ENCODE results near the gene CD36. TPM values are rescaled to one million over a fixed set of nuclear protein-coding genes. Genes with fewer than 3 reads are reported as not detected.
A peak's percentile ranks its signal among the peaks of the same experiment; 100 is the strongest.

CD36 gene
- total RNA-seq, 1 experiment from 2014 or later = not detected

DNA sequence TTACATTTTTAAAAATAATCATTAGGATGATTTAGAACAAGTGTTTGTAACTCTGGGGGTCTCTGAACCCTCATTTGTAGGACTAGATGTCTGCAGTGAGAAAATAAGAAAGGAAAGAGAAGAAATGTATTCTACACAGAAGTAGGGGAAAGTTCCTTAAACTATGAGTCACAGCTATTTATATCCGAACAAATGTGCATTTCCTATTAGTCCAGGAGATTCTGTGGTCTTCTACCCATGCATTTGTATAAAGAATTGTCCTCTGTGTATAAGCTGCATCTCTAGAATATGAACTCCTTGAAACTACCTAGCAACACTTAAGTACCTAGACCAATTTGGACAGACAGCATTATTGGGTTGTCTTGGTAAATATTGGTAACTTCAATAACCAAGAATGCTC lies 15.9 kb upstream of the CD36 start:
- intact Hi-C loops (cut with micrococcal nuclease) = no loop called here
- H3K9me3 ChIP-seq (ENCODE audit: low read length) = no peaks in the 10 kb centered on the region
- H3K9ac ChIP-seq (ENCODE audit: low read length) = no peak overlapping the region
- ChIA-PET CTCF (no interaction called here), POLR2A (ENCODE audit: unreplicated experiment) (no interaction called here)
- H3K27me3 ChIP-seq (ENCODE audit: low read length) = no peaks in the 10 kb centered on the region
- H3K27ac ChIP-seq (ENCODE audit: low read length) = no peak overlapping the region
- peak overlapping the region; percentile 24 for H3K4me2 ChIP-seq (ENCODE audit: low read length)
- H2AFZ ChIP-seq (ENCODE audit: low read length) = no peak overlapping the region
- H3F3A ChIP-seq (ENCODE audit: low read length, unreplicated experiment) = no peaks in the 10 kb centered on the region
- ATAC-seq = peak; percentile 84
- H3K36me3 ChIP-seq (ENCODE audit: low read depth, low read length) = no peaks in the 10 kb centered on the region
- peaks cover 11% of the 10 kb centered on the region for H3K4me1 ChIP-seq (ENCODE audit: insufficient read depth, low read length)
- no peak overlapping the region for H3K4me3 ChIP-seq (ENCODE audit: low read length)
- H3K9me2 ChIP-seq (replicated peaks; ENCODE audit: low read length) = no peaks in the 10 kb centered on the region
- H3K79me2 ChIP-seq (ENCODE audit: low read length) = no peaks in the 10 kb centered on the region
- no TSS peak for BruUV-seq (replicated peaks)
- TF ChIP-seq EZH2phosphoT487 (IDR thresholded peaks at IDR 0.05; ENCODE audit: borderline replicate concordance, low read length) = no peak
- TF ChIP-seq EZH2 (IDR thresholded peaks at IDR 0.05; ENCODE audit: low read length, unreplicated experiment) = no peak
- TF ChIP-seq, protein P1, sequence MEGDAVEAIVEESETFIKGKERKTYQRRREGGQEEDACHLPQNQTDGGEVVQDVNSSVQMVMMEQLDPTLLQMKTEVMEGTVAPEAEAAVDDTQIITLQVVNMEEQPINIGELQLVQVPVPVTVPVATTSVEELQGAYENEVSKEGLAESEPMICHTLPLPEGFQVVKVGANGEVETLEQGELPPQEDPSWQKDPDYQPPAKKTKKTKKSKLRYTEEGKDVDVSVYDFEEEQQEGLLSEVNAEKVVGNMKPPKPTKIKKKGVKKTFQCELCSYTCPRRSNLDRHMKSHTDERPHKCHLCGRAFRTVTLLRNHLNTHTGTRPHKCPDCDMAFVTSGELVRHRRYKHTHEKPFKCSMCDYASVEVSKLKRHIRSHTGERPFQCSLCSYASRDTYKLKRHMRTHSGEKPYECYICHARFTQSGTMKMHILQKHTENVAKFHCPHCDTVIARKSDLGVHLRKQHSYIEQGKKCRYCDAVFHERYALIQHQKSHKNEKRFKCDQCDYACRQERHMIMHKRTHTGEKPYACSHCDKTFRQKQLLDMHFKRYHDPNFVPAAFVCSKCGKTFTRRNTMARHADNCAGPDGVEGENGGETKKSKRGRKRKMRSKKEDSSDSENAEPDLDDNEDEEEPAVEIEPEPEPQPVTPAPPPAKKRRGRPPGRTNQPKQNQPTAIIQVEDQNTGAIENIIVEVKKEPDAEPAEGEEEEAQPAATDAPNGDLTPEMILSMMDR (conservative IDR thresholded peaks at IDR 0.05; ENCODE audit: low read depth, low read length) = no peak
- peak; percentile 41 for DNase-seq
- H4K20me1 ChIP-seq (ENCODE audit: low read length) = no peaks in the 10 kb centered on the region

DNA sequence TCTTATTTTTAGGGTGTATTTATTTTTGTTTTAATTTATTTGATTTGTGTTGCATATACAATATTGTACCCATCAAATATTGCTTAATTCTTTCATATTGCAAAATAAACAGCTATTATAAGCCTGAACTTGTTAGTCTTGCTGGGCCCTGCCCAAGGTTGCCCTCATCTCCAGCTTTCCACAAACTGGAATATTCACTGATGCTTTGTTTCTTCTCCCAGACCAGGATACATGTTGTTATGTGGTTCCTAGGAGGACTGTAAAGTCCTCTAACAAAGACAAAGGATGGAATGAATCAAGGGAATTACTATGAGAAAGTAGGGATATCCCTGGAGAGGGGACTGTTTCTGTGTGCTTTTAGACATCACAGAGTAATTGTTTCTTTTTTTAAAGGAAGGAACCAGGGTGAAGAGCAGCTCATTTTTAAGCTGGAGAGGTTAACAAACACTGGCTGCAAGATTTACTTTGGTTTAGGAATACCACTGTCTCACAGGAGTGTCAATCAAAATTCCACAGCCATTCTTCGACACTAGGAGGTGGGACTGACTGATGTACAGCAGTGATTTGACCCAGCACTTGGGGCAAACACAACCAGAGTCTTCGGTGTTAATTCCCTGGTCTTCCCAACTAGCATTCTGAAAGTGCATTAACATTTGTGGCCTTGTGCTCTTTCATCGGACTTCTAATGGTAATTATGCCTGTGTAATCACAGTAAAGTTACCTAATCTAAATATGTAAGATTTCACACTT lies 14.8 kb upstream of the CD36 start:
- CTCF ChIA-PET = no interaction called here

GRCh38 chr7:80624763-80625162 lies 13.7 kb upstream of the CD36 start:
- intact Hi-C loops (cut with micrococcal nuclease) = no loop called here
- no peaks in the 10 kb centered on the region for H3K9me3 ChIP-seq (ENCODE audit: low read length)
- BruUV-seq (replicated peaks) = no TSS peak
- H3K9me2 ChIP-seq (replicated peaks; ENCODE audit: low read length) = no peaks in the 10 kb centered on the region
- CTCF ChIA-PET = no interaction called here
- H3K79me2 ChIP-seq (ENCODE audit: low read length) = no peaks in the 10 kb centered on the region
- TF ChIP-seq EZH2phosphoT487 (IDR thresholded peaks at IDR 0.05; ENCODE audit: borderline replicate concordance, low read length) (no peak), EZH2 (IDR thresholded peaks at IDR 0.05; ENCODE audit: low read length, unreplicated experiment) (no peak)
- TF ChIP-seq, protein P1 (conservative IDR thresholded peaks at IDR 0.05; ENCODE audit: low read depth, low read length) = no peak
- H3F3A ChIP-seq (ENCODE audit: low read length, unreplicated experiment) = no peaks in the 10 kb centered on the region
- H2AFZ ChIP-seq (ENCODE audit: low read length) = no peak overlapping the region
- H4K20me1 ChIP-seq (ENCODE audit: low read length) = no peaks in the 10 kb centered on the region
- no peaks in the 10 kb centered on the region for H3K36me3 ChIP-seq (ENCODE audit: low read depth, low read length)
- POLR2A ChIA-PET (ENCODE audit: unreplicated experiment) = no interaction called here
- no peak for DNase-seq
- H3K4me2 ChIP-seq (ENCODE audit: low read length) = no peak overlapping the region
- no peak overlapping the region for H3K27ac ChIP-seq (ENCODE audit: low read length)
- no peak for ATAC-seq
- peaks cover 11% of the 10 kb centered on the region for H3K4me1 ChIP-seq (ENCODE audit: insufficient read depth, low read length)
- no peaks in the 10 kb centered on the region for H3K27me3 ChIP-seq (ENCODE audit: low read length)
- H3K4me3 ChIP-seq (ENCODE audit: low read length) = no peak overlapping the region
- H3K9ac ChIP-seq (ENCODE audit: low read length) = no peak overlapping the region

More for the DNA sequence above, 14.8 kb upstream of the CD36 start:
- Histone ChIP-seq H3K9me3 (ENCODE audit: low read length) (no peaks in the 10 kb centered on the region), H3K36me3 (ENCODE audit: low read depth, low read length) (no peaks in the 10 kb centered on the region), H4K20me1 (ENCODE audit: low read length) (no peaks in the 10 kb centered on the region), H3K9ac (ENCODE audit: low read length) (no peak overlapping the region), H3K4me2 (ENCODE audit: low read length) (no peak overlapping the region), H3K79me2 (ENCODE audit: low read length) (no peaks in the 10 kb centered on the region), H3K9me2 (replicated peaks; ENCODE audit: low read length) (no peaks in the 10 kb centered on the region), H3F3A (ENCODE audit: low read length, unreplicated experiment) (no peaks in the 10 kb centered on the region), H2AFZ (ENCODE audit: low read length) (no peak overlapping the region), H3K27me3 (ENCODE audit: low read length) (no peaks in the 10 kb centered on the region), H3K4me1 (ENCODE audit: insufficient read depth, low read length) (peaks cover 11% of the 10 kb centered on the region), H3K27ac (ENCODE audit: low read length) (no peak overlapping the region), H3K4me3 (ENCODE audit: low read length) (no peak overlapping the region)
- intact Hi-C loops (cut with micrococcal nuclease) = no loop called here
- TF ChIP-seq EZH2phosphoT487 (IDR thresholded peaks at IDR 0.05; ENCODE audit: borderline replicate concordance, low read length) (no peak), EZH2 (IDR thresholded peaks at IDR 0.05; ENCODE audit: low read length, unreplicated experiment) (no peak)
- TF ChIP-seq, protein P1 (conservative IDR thresholded peaks at IDR 0.05; ENCODE audit: low read depth, low read length) = no peak
- no TSS peak for BruUV-seq (replicated peaks)
- POLR2A ChIA-PET (ENCODE audit: unreplicated experiment) = no interaction called here
- DNase-seq (no peak), ATAC-seq (no peak)

Measured in PC-3 (cell line).